Measurements from ENCODE around the gene HBM. TPM values are rescaled to one million over a fixed set of nuclear protein-coding genes. Genes with fewer than 3 reads are reported as not detected.

The HBM gene
- total RNA-seq, 1 experiment from 2014 or later: not detected

DNA sequence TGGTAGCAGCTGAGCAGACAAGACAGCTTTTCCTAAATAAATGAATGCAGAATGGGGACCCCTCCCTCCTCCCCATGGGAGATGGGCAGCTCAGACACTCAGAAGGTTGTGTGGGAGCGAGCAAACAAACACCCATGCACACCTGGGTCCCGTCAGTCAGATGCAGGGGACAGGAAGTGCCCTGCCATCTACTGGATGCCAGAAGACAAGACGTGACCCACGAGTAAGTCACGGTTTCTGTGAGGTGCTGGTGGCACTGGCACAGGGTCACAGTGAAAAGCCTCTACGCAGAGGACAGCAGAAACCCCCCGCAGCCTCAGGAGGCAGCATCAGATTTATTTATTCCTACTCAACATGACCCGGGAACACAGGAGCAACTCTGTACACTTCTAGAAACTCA, 22.9 kb downstream of the HBM start:
- TF ChIP-seq EZH2 (IDR thresholded peaks at IDR 0.05; ENCODE audit: borderline replicate concordance, low read depth, low read length, poor library complexity, severe bottlenecking): no peak
- TF ChIP-seq, protein P1, sequence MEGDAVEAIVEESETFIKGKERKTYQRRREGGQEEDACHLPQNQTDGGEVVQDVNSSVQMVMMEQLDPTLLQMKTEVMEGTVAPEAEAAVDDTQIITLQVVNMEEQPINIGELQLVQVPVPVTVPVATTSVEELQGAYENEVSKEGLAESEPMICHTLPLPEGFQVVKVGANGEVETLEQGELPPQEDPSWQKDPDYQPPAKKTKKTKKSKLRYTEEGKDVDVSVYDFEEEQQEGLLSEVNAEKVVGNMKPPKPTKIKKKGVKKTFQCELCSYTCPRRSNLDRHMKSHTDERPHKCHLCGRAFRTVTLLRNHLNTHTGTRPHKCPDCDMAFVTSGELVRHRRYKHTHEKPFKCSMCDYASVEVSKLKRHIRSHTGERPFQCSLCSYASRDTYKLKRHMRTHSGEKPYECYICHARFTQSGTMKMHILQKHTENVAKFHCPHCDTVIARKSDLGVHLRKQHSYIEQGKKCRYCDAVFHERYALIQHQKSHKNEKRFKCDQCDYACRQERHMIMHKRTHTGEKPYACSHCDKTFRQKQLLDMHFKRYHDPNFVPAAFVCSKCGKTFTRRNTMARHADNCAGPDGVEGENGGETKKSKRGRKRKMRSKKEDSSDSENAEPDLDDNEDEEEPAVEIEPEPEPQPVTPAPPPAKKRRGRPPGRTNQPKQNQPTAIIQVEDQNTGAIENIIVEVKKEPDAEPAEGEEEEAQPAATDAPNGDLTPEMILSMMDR (conservative IDR thresholded peaks at IDR 0.05; ENCODE audit: low read depth, low read length): peak; percentile 34
- H3K27ac ChIP-seq (ENCODE audit: low read depth, low read length, poor library complexity, severe bottlenecking): no peak overlapping the region
- H3K27me3 ChIP-seq (replicated peaks; ENCODE audit: insufficient read depth, low read depth, low read length, poor library complexity): no peaks in the 10 kb centered on the region
- H3K36me3 ChIP-seq (ENCODE audit: insufficient read depth, low read length, poor library complexity, severe bottlenecking): peaks cover 60% of the 10 kb centered on the region
- no TSS peak for BruUV-seq (replicated peaks)
- H3K9me3 ChIP-seq (ENCODE audit: low read depth, low read length, poor library complexity, severe bottlenecking): no peaks in the 10 kb centered on the region
- H3K4me1 ChIP-seq (ENCODE audit: insufficient read depth, low read length, poor library complexity, severe bottlenecking): no peaks in the 10 kb centered on the region
- ChIA-PET POLR2A (ENCODE audit: low non-redundant PET) (interaction anchor here (0.7 kb wide), 1 partner anchor 1390 kb away, joined by 25 read pairs; no protein-coding TSS in a partner anchor), CTCF (interaction anchor here (1.0 kb wide), 1 partner anchor 15 kb away, joined by 3 read pairs; no protein-coding TSS in a partner anchor)
- intact Hi-C loops (cut with micrococcal nuclease; ENCODE audit: unreplicated experiment): no loop called here
- DNase-seq (ENCODE audit: low spot score): no peak
- H3K4me3 ChIP-seq (ENCODE audit: low read depth, low read length, poor library complexity, severe bottlenecking): no peak overlapping the region

DNA sequence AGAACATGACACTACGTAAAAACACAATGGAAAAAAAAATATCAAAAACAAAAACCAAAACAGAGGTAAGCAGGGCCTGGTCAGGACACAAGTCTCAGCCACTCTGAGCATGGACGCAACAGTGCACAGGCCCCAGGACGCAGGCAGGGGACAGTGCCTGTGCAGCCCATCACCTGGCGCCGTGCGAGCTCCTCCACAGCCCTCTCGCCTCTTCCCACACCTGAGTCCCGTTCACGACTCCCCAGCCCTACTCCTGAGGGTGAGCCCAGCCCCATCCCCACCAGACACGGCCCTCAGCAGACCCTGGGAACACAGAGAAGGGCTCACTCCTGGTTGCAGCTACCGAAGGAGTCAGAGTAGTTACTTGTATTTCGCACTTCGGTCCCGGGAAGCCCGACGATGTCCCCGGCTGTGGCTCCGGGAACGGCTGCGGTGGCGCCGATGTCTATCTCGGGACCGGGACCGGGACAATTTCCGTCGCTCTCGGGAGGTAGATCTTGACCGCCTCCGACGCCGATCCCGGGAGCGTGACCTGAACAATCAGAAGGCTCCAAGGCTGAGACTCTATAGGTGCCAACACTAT, 23.9 kb downstream of the HBM start:
- Histone ChIP-seq H3K27me3 (replicated peaks; ENCODE audit: insufficient read depth, low read depth, low read length, poor library complexity) (no peaks in the 10 kb centered on the region), H3K27ac (ENCODE audit: low read depth, low read length, poor library complexity, severe bottlenecking) (no peak overlapping the region), H3K4me1 (ENCODE audit: insufficient read depth, low read length, poor library complexity, severe bottlenecking) (no peaks in the 10 kb centered on the region), H3K4me3 (ENCODE audit: low read depth, low read length, poor library complexity, severe bottlenecking) (no peak overlapping the region), H3K9me3 (ENCODE audit: low read depth, low read length, poor library complexity, severe bottlenecking) (no peaks in the 10 kb centered on the region), H3K36me3 (ENCODE audit: insufficient read depth, low read length, poor library complexity, severe bottlenecking) (peaks cover 70% of the 10 kb centered on the region)
- CTCF ChIA-PET: no interaction called here
- POLR2A ChIA-PET (ENCODE audit: low non-redundant PET): no interaction called here
- DNase-seq (ENCODE audit: low spot score): no peak
- intact Hi-C loops (cut with micrococcal nuclease; ENCODE audit: unreplicated experiment): no loop called here
- BruUV-seq (replicated peaks): no TSS peak
- TF ChIP-seq EZH2 (IDR thresholded peaks at IDR 0.05; ENCODE audit: borderline replicate concordance, low read depth, low read length, poor library complexity, severe bottlenecking): no peak
- TF ChIP-seq, protein P1 (conservative IDR thresholded peaks at IDR 0.05; ENCODE audit: low read depth, low read length): no peak

DNA sequence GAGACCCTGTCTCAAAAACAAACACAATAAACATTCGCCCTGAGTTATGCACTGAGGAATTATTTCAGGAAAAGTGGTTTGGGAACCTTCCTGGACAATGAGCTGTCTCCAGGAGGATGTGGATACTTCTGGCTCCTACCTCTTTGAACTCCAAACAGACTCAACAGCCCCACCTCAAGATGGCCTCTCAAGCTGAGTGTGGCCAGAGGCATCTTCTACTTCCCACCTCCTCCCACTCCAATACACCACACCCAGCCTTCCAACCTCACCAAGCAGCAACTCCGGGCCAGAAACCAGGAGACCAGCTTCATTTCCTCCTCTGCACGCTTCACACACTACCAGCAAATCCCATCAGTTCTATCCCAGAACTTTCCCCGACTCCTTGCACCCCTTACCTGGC, 26.1 kb downstream of the HBM start:
- Histone ChIP-seq H3K27ac (ENCODE audit: low read depth, low read length, poor library complexity, severe bottlenecking) (no peak overlapping the region), H3K4me3 (ENCODE audit: low read depth, low read length, poor library complexity, severe bottlenecking) (no peak overlapping the region), H3K4me1 (ENCODE audit: insufficient read depth, low read length, poor library complexity, severe bottlenecking) (no peaks in the 10 kb centered on the region), H3K9me3 (ENCODE audit: low read depth, low read length, poor library complexity, severe bottlenecking) (no peaks in the 10 kb centered on the region), H3K27me3 (replicated peaks; ENCODE audit: insufficient read depth, low read depth, low read length, poor library complexity) (no peaks in the 10 kb centered on the region), H3K36me3 (ENCODE audit: insufficient read depth, low read length, poor library complexity, severe bottlenecking) (peaks cover 90% of the 10 kb centered on the region)
- TF ChIP-seq, protein P1 (conservative IDR thresholded peaks at IDR 0.05; ENCODE audit: low read depth, low read length): no peak
- TF ChIP-seq EZH2 (IDR thresholded peaks at IDR 0.05; ENCODE audit: borderline replicate concordance, low read depth, low read length, poor library complexity, severe bottlenecking): no peak
- intact Hi-C loops (cut with micrococcal nuclease; ENCODE audit: unreplicated experiment): no loop called here
- BruUV-seq (replicated peaks): no TSS peak
- DNase-seq (ENCODE audit: low spot score): no peak
- ChIA-PET POLR2A (ENCODE audit: low non-redundant PET) (no interaction called here), CTCF (no interaction called here)

Data from A673 (cell line).